GM23338 (cell line): ENCODE measurements around the gene TULP1.

Experiments
- CTCF ChIP-seq, 2 experiments: fragments of 200-600 bp in 1 of 2; sonication (generic) in 1 of 2; conservative IDR thresholded peaks; 2 replicates each; pipeline versions ENCODE4 v1.5.1 to v1.6.1; 2016 to 2017; ENCODE audit warnings: antibody characterized with exemption in 2 of 2, low read depth in 2 of 2, mild to moderate bottlenecking in 2 of 2, moderate library complexity in 1 of 2
- EZH2 ChIP-seq: fragments of 200-600 bp; sonication (generic); IDR thresholded peaks from one replicate; pipeline ENCODE4 v1.8.0; 2017; ENCODE audit warnings: antibody characterized with exemption, mild to moderate bottlenecking, low read depth; ENCODE audit not compliant: unreplicated experiment
- EZH2phosphoT487 ChIP-seq: fragments of 200-600 bp; sonication (generic); IDR thresholded peaks from one replicate; pipeline ENCODE4 v1.8.1; 2018; ENCODE audit warnings: antibody characterized with exemption; ENCODE audit not compliant: unreplicated experiment
- POLR2AphosphoS5 ChIP-seq: IDR thresholded peaks from 2 replicates; pipeline ENCODE4 v1.6.1; 2016; ENCODE audit warnings: antibody characterized with exemption, low read depth
- REST ChIP-seq: IDR thresholded peaks from one replicate; pipeline ENCODE4 v1.6.1; 2018; ENCODE audit warnings: antibody characterized with exemption; ENCODE audit not compliant: unreplicated experiment

- TF ChIP-seq REST (no peak), CTCF (conservative IDR thresholded peaks at IDR 0.05; ENCODE audit: low read depth in 2 of 2) (peak in 1 of 2 experiments; percentile 32; a peak in 2 of 4 replicates), POLR2AphosphoS5 (no peak), EZH2 (no peak), EZH2phosphoT487 (no peak)
Measured at GRCh38 chr6:35457907-35458306, 54.8 kb downstream of the TULP1 start.
